ENCODE measurements around the gene KCND3.

The KCND3 gene

GRCh38 chr1:111989531-111990025, at the start of gene KCND3:
Gene KCND3, minus strand, starts transcription at chr1:111989668.
- DNase-seq (ENCODE audit: low read depth in 2 of 2, low spot score in 1 of 2), result no peak

- no peak for DNase-seq (ENCODE audit: low read depth in 2 of 2, low spot score in 1 of 2)
These were observed 44.8 kb upstream of the KCND3 start for GRCh38 chr1:112034277-112034676.

- DNase-seq (ENCODE audit: low read depth in 2 of 2, low spot score in 1 of 2), result no peak
These were observed 44.1 kb upstream of the KCND3 start for GRCh38 chr1:112033439-112034120.

- no peak for DNase-seq (ENCODE audit: low read depth in 2 of 2, low spot score in 1 of 2)
These were observed 40.7 kb upstream of the KCND3 start for GRCh38 chr1:112030157-112030556.

- no peak for DNase-seq (ENCODE audit: low read depth in 2 of 2, low spot score in 1 of 2)
These were observed 38.2 kb upstream of the KCND3 start for GRCh38 chr1:112027696-112028095.

GRCh38 chr1:112026501-112026900, 37.0 kb upstream of the KCND3 start:
- DNase-seq (ENCODE audit: low read depth in 2 of 2, low spot score in 1 of 2), result no peak

GRCh38 chr1:112026016-112026415, 36.5 kb upstream of the KCND3 start:
- DNase-seq (ENCODE audit: low read depth in 2 of 2, low spot score in 1 of 2), result no peak

GRCh38 chr1:112021263-112021662, 31.8 kb upstream of the KCND3 start:
- no peak for DNase-seq (ENCODE audit: low read depth in 2 of 2, low spot score in 1 of 2)

GRCh38 chr1:112017183-112017582, 27.7 kb upstream of the KCND3 start:
- DNase-seq (ENCODE audit: low read depth in 2 of 2, low spot score in 1 of 2), result no peak

GRCh38 chr1:112012823-112013222, 23.4 kb upstream of the KCND3 start:
- no peak for DNase-seq (ENCODE audit: low read depth in 2 of 2, low spot score in 1 of 2)

- no peak for DNase-seq (ENCODE audit: low read depth in 2 of 2, low spot score in 1 of 2)
These were observed 21.7 kb upstream of the KCND3 start for GRCh38 chr1:112011202-112011601.

GRCh38 chr1:112007169-112007568, 17.7 kb upstream of the KCND3 start:
- no peak for DNase-seq (ENCODE audit: low read depth in 2 of 2, low spot score in 1 of 2)

- DNase-seq (ENCODE audit: low read depth in 2 of 2, low spot score in 1 of 2), result no peak
These were observed 17.1 kb upstream of the KCND3 start for GRCh38 chr1:112006416-112007025.

- DNase-seq (ENCODE audit: low read depth in 2 of 2, low spot score in 1 of 2), result no peak
These were observed 14.6 kb upstream of the KCND3 start for GRCh38 chr1:112004076-112004475.

- DNase-seq (ENCODE audit: low read depth in 2 of 2, low spot score in 1 of 2), result no peak
These were observed 13.0 kb upstream of the KCND3 start for GRCh38 chr1:112002514-112002913.

GRCh38 chr1:112001436-112001835, 12.0 kb upstream of the KCND3 start:
- no peak for DNase-seq (ENCODE audit: low read depth in 2 of 2, low spot score in 1 of 2)

- DNase-seq (ENCODE audit: low read depth in 2 of 2, low spot score in 1 of 2), result no peak
These were observed 10.6 kb upstream of the KCND3 start for GRCh38 chr1:112000048-112000447.

- DNase-seq (ENCODE audit: low read depth in 2 of 2, low spot score in 1 of 2), result no peak
These were observed 8.9 kb upstream of the KCND3 start for GRCh38 chr1:111998332-111998731.

- DNase-seq (ENCODE audit: low read depth in 2 of 2, low spot score in 1 of 2), result no peak
These were observed 3.0 kb upstream of the KCND3 start for GRCh38 chr1:111992476-111992875.

GRCh38 chr1:111990878-111991718, 1.6 kb upstream of the KCND3 start:
- DNase-seq (ENCODE audit: low read depth in 2 of 2, low spot score in 1 of 2), result no peak

- DNase-seq (ENCODE audit: low read depth in 2 of 2, low spot score in 1 of 2), result no peak
These were observed 784 bp upstream of the KCND3 start for GRCh38 chr1:111990026-111990877.

Data from stimulated activated CD8-positive, alpha-beta memory T cell treated with anti-CD3 and anti-CD28 coated beads, Interleukin-4, amount 100 ng/mL, for 1 hour (primary cell).